ENCODE data around the gene MYRF.

MYRF gene

DNA sequence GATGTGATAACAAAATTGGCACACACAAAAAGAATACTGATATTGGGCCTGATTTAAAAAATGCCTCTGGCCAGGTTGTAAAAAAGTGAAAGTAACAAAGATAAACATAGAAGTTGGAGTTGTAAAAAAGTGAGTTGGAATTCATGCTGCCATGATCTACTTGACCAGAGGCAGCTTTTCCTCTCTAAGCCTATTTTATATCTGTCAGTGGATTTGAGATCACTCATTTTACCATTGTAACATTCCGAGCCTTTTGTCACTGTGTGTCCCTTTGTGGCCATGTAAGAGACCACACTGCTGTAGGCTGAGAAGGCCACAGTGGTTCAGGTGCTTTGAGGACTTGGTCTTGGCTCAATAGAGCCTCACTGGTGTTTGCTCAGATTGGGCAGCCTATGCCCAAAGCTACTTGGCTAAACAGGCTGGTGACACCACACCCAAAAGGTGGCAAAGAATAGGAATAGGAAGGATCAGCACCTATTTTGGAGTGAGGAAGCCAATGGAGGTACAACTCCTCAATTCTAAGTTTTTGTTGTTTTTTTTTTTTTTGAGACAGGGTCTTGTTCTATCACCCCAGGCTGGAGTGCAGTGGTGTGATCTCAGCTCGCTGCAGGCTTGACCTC, 47.3 kb downstream of the MYRF start:
- DNase-seq = no peak

DNA sequence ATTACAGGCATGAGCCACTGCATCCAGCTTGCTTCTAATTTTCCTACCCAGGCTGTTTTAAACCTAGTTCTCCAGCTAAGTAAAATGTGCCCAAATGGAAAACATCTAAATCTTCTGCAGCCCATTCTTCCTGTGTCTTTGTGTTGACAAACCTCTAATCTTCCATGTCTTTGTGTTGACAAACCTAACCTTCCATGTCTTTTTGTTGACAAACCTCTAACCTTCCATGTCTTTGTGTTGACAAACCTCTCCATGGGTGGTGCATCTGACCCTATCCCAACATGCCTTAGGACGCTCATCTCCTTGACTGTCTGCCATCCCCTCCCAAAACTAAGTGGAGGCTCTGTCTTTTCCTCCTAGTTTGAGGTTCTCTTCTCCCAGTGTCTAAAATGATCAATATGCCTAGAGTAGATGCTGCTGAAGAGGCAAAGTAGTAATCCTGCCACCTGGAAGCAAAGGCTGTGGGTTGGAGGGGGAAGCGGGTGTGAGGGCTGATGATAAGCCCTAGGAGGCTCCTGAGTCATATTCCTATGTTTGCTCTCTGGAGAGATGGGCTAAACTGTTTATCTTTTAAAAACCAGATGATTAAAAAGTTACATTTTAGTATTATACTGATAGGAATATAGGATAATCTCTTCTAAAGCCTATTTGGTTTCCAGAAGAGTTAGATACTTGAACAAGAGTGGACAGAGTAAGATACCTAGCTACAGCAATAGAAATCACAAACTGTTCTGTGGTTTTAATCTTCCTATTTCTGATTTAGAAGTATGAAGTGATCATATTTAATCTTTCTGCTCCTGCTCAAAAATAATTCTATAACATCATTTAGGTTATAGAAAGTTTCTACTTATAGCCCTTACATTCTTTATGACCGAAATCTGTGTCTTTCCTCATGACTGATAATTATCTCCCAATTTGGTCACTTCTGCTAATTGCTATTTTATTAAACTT, 48.2 kb downstream of the MYRF start:
- no peak for DNase-seq

DNA sequence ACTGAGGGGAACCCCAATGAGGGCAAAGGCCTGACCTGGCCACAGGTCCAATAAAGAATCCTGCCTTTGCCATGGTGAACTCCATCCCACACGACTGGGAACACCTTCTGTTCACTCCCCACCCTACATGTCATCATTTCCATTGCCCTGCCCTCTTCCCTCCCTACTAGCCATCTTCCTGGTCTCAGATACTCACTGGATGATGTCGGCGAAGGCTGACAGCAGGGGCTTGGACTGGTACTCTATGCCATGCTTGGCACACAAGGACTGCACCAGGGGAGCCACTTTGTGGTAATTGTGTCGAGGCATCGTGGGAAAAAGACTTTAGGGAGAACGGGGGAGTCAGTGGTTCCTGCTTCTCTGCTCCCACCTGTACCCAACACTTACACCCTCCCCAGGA, 50.2 kb downstream of the MYRF start:
- DNase-seq = no peak

DNA sequence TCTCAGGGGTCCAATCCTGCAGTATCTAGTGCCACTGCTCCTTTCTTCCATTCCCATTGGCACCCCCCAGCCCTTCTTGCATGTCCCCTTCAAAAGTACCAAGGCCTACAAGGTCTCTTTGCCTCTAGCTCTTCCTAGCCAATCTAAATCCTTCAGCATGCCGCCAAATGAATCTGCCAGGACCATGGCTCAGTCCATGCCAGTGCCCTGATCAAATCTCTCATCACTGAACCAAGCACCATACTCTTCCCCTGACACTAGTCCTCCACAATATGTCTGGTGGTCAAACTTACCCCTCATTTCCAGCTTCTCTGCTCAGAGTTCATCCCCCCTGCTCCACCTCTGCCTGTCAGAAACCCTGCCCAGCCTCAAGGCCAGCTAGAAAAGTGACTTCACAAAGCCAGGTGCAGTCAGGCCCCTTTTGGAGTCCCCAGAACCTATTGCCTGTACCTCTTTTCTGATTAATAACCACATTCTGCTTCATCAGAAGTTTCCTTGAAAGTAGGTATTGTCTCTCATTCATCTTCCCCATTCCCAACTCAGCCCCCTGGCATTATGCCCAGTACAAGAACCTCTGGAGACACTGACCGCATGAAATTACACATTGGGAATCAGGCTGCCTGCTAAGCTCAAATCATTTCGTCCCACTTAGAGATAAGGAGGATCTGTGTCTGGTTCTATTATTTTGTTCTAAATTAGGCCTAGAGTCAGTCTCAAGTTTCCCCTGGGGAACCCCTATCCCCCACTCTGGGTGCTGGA, 51.6 kb downstream of the MYRF start:
- DNase-seq = no peak

- no peak for DNase-seq
Measured at GRCh38 chr11:61805146-61805545, 52.7 kb downstream of the MYRF start.

DNA sequence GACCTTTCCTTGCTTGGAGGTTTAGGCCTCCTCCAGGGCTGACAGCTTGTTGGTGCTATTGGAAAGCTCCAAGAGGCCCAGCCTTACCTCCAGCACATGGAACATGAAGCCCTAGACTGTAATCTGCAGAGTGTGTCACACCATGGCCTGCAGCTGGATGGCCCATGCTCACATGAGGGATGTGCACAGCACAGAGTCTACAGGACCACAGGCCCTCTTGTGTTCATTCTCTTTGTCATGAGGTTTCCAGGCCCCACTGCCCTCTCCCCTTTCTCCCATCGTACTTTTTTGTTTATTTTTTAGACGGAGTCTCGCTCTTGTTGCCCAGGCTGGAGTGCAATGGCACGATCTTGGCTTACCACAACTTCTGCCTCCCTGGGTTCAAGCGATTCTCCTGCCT, 54.3 kb downstream of the MYRF start:
- no peak for DNase-seq

DNA sequence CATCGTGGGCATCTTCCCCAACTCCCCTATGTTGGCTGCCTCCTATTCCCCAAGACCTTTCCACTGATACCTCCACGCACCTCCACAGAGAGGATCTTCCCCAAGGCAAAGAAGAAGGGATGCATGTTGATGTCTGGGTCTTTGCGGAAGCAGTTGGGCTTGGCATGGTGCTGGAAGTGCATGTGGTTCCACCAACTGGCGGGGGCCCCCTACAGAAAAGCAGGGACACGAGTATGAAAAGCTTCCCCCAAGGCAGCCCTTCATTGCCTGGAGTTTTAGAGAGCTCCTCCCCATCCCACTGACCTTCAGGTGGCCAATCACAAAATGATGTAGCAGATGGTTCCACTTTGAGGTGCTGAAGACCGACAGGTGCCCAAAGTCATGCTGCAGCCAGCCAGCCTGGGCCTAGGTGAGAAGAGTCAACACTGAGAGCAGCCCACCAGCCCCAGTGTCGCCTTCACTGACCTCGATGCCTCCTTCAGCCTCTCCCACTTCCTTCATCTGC, 58.3 kb downstream of the MYRF start:
- DNase-seq = no peak

DNA sequence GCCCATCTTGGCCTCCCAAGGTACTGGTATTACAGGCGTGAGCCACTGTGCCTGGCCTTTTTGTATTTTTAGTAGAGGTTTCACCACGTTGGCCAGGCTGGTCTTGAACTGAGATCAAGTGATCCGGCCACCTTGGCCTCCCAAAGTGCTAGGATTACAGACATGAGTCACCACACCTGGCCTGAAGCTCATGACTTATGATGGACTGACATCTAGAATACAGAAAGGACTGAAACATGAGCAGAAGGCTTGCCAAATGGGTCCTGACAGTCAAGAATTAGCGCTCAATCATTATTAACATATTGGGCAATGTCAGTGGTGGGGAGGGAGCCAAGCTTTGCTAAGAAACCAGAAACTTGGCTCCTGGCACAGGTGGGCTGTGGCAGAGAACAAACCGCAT, 59.4 kb downstream of the MYRF start:
- no peak for DNase-seq

GRCh38 chr11:61812736-61813411, 60.4 kb downstream of the MYRF start:
- DNase-seq = no peak

DNA sequence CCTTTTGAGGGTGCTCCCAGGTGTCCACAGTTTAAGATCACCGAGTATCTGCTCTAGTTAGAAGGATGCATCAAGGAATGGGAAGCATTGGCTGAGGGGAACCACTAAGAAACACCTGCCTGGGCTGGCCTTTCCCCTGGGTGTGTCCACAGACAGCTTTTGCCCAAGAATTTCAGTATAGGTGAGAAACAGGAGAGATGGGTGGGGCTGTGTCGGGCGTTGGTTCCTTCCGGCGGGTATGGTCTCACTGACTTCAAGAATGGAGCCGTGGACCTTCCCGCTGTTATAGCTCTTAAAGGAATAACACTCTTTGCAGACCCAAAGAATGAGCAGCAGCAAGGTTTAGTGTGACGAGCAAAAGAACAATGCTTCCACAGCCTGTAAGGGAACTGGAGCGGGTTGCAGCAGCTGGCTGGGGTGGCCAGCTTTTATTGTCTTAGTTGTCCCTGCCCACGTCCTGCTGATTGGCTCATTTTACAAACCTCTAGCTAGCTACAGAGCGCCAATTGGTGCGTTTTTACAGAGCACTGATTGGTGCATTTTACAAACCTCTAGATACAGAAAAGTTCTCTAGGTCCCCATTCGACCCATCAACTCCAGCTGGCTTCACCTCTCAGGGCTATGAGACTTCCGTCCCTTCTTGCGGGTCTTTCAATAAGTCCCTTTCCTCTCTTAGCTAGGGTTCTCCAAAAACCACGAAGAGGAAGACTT, 62.0 kb downstream of the MYRF start:
- DNase-seq = no peak

- DNase-seq = peak; percentile 46 to 87
Measured at GRCh38 chr11:61814958-61815789, 62.7 kb downstream of the MYRF start.

DNA sequence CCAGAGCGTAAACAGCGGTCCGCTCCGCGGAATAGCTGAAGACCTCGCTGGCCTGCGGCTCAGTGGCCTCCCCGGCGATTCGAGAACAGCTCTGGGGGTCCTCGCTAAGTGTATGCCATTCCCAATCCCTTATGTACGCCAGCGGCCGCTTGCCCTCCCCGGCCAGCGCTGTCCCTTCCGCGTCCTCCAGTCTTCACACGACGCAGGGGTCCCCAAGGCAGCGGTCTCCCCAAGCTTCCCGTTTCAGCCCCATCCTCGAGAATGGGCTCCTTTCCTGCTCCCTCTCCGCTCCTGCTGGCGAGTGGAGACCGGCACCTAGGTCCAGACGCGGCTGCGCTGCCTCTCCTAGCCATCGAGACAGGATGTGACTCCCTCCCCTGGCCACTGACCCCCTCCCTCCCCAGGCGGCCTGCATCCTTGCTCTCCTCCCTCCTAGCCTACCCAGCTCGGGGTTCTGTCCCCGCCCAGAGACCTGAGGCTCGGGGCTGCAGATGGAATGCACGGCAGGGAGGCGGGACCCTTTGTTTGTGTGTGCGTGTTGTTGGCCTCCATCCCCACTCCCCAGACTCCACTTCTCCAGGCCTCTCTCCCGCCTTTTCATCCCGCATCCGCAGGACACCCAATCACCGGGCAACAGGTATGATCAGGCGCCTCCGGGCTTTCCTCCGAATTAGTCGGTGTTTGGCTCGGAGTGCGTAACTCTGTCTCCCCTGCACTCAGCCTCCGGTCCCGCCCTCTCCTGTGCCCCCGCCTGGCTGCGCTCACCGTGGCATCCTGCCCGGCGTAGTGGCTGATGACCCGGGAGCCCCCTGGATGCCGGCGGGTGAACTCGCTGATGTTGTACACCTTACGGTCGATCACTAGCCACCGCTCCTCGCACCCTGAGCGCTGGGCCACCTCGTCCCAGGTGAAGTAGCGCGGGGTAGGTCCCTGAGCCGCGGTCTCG, 63.6 kb downstream of the MYRF start:
- peak in 1 of 2 experiments; percentile 25 for DNase-seq

GRCh38 chr11:61816736-61817455, 64.5 kb downstream of the MYRF start, which contains the start of gene FADS1:
Gene FADS1 (minus strand): TSS chr11:61817003. CDS start chr11:61816929, 74 bp downstream.
- DNase-seq = peak in 1 of 2 experiments; percentile 25

DNA sequence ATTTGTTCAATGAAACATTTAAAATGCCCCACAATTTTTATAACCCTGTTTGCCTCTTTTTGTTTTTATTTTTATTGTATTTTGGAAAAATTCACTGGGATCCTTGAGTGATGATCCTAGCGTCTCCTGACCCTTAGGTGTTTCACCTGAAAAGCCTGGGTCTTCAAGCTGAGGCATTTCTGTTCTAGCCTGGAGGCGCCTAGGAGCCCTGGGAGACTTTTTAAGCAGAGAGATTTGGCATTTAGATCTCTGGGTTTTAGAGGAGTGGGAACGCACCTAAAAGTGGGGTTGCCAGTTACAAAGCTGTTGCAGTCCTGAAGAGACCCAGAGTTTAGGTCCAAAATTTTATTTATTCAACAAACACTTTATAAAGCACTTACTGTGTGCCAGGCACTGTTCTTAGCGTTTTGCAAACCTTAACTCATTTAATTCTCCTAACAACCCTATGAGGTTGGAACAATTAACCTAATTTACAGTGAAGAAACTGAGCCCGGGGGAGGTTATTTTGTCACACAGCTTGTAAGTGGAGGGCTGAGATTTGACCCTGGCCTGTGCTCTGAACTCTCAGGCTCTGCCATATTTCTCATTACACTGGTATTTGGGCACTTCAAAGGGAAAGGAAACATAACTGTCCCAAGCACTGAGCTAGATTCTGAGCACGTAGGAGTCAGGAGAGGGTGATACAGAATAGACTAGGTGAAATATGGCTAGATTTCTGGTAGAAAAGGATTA, 65.2 kb downstream of the MYRF start:
- no peak for DNase-seq

GRCh38 chr11:61820174-61820573, 67.7 kb downstream of the MYRF start:
- no peak for DNase-seq

GRCh38 chr11:61826930-61827570, 74.6 kb downstream of the MYRF start:
- no peak for DNase-seq

DNA sequence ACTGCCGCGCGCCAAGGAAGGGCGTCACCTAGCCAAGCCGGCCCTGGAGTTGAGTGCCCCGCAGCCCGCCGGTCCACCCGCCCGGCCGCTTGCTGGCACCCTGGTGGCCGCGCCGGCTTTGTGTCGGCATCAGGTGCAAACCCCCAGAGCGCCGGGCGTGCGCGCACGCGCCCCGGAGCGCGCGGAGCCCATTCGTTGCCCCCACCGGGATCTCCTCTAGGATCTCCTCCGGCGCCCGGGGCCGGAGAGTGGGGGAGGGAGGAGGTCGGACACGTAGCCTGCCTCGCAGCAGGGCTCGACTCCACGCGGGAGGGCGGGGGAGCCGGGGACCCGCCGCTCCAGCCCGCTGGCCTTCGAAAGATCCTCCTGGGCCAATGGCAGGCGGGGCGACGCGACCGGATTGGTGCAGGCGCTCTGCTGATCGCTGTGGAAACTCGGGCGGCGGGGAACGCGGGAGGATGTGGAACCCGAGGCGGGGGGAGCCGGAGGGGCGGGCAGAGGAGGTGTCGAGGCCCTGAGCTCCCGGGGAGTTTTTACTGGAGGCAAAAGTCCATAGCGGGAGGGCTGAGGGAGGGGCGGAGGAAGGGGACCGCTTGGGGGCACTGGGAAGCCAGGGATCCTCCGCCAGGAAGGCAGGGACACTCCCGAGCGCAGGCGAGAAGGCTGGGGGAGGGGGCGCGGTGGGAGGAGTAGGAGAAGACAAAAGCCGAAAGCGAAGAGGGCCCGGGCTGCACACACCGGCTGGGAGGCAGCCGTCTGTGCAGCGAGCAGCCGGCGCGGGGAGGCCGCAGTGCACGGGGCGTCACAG, 75.3 kb downstream of the MYRF start, which contains the start of gene FADS2:
FADS2 (plus strand) TSS at position 730 of the 808 bp plus-strand sequence. CDS start 91 bp downstream, outside the sequence.
- peak in 1 of 2 experiments; percentile 56 for DNase-seq
